ENCODE results near the gene MFSD11. TPM values are rescaled to one million over a fixed set of nuclear protein-coding genes. Genes with fewer than 3 reads are reported as not detected.
A peak's percentile ranks its signal among the peaks of the same experiment; 100 is the strongest.

MFSD11 gene
- polyA plus RNA-seq, 2 of the 4 experiments (the other 2 are of a cell fraction) = 17.5 to 26.0 TPM

DNA sequence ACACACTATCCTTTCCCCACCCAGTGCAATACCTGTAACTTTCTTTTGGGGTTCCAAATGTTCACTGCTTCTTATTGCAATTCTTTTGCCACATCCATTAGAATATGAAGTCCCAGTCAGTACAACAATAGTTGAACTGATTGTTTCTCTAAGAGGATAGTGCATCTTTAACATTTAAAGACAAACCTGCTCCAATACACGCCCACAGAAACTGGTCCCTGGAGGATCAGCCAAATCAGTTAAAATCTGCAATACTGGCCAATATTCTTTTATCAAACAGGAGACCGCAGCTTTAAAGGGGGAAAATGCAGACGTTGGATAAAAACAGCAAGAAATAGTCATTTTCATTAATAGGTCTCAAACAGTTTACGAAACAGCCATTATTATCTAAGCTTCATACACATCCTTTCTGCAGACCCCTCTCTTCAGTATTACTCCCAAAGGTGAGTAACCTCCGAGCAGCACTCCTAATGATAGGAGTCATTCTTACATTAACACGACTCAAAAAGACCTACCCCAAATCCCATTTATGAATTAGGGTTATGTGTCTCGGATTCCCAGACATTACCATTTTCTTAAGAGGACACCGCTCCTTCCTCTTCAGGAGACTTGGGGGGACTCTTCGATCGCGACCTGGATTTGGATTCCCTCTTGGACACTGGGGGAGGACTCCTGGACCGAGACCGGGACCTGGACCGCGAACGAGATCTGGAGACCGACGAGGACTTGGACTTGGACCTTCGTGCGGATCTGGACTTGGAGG, 2.2 kb upstream of the MFSD11 start:
- TF ChIP-seq, protein P1, sequence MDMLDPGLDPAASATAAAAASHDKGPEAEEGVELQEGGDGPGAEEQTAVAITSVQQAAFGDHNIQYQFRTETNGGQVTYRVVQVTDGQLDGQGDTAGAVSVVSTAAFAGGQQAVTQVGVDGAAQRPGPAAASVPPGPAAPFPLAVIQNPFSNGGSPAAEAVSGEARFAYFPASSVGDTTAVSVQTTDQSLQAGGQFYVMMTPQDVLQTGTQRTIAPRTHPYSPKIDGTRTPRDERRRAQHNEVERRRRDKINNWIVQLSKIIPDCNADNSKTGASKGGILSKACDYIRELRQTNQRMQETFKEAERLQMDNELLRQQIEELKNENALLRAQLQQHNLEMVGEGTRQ (IDR thresholded peaks at IDR 0.05) = no peak
- TF ChIP-seq, protein P2, sequence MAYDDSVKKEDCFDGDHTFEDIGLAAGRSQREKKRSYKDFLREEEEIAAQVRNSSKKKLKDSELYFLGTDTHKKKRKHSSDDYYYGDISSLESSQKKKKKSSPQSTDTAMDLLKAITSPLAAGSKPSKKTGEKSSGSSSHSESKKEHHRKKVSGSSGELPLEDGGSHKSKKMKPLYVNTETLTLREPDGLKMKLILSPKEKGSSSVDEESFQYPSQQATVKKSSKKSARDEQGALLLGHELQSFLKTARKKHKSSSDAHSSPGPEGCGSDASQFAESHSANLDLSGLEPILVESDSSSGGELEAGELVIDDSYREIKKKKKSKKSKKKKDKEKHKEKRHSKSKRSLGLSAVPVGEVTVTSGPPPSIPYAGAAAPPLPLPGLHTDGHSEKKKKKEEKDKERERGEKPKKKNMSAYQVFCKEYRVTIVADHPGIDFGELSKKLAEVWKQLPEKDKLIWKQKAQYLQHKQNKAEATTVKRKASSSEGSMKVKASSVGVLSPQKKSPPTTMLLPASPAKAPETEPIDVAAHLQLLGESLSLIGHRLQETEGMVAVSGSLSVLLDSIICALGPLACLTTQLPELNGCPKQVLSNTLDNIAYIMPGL (CRISPR knock-in tag; IDR thresholded peaks at IDR 0.05; ENCODE audit: borderline replicate concordance) = no peak
- TF ChIP-seq MAFK (IDR thresholded peaks at IDR 0.05; ENCODE audit: partially characterized antibody) = peak; percentile 9
- TF ChIP-seq POLR2AphosphoS2 (conservative IDR thresholded peaks at IDR 0.05; ENCODE audit: low read length) = 0 out of 2 replicates have a peak, but pooled peaks have one; percentile 40
- TF ChIP-seq CHD2 (IDR thresholded peaks at IDR 0.05; ENCODE audit: low read length, partially characterized antibody) = no peak
- peak; percentile 79; the same call in 1 of the 2 replicates for TF ChIP-seq HOXA7 (CRISPR knock-in tag; IDR thresholded peaks at IDR 0.05)
- TF ChIP-seq GATA3 (IDR thresholded peaks at IDR 0.05; ENCODE audit: borderline replicate concordance) = peak; percentile 24; the same call in 1 of the 2 replicates
- TF ChIP-seq, protein P3, sequence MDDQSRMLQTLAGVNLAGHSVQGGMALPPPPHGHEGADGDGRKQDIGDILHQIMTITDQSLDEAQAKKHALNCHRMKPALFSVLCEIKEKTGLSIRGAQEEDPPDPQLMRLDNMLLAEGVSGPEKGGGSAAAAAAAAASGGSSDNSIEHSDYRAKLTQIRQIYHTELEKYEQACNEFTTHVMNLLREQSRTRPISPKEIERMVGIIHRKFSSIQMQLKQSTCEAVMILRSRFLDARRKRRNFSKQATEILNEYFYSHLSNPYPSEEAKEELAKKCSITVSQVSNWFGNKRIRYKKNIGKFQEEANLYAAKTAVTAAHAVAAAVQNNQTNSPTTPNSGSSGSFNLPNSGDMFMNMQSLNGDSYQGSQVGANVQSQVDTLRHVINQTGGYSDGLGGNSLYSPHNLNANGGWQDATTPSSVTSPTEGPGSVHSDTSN (IDR thresholded peaks at IDR 0.05) = peak; percentile 15; the same call in 1 of the 2 replicates
- TF ChIP-seq, protein P4, sequence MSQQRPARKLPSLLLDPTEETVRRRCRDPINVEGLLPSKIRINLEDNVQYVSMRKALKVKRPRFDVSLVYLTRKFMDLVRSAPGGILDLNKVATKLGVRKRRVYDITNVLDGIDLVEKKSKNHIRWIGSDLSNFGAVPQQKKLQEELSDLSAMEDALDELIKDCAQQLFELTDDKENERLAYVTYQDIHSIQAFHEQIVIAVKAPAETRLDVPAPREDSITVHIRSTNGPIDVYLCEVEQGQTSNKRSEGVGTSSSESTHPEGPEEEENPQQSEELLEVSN (IDR thresholded peaks at IDR 0.05; ENCODE audit: borderline replicate concordance, low read depth) = no peak
- TF ChIP-seq NR3C1 (IDR thresholded peaks at IDR 0.05) = no peak
- TF ChIP-seq FOXS1 (CRISPR knock-in tag; IDR thresholded peaks at IDR 0.05) = no peak
- TF ChIP-seq, protein P5, sequence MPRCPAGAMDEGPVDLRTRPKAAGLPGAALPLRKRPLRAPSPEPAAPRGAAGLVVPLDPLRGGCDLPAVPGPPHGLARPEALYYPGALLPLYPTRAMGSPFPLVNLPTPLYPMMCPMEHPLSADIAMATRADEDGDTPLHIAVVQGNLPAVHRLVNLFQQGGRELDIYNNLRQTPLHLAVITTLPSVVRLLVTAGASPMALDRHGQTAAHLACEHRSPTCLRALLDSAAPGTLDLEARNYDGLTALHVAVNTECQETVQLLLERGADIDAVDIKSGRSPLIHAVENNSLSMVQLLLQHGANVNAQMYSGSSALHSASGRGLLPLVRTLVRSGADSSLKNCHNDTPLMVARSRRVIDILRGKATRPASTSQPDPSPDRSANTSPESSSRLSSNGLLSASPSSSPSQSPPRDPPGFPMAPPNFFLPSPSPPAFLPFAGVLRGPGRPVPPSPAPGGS (IDR thresholded peaks at IDR 0.05) = 0 out of 3 replicates have a peak, but pooled peaks have one; percentile 28
- H3K4me2 ChIP-seq = peak overlapping the region; percentile 86
- H3K4me1 ChIP-seq = peaks cover 37% of the 10 kb centered on the region
- no peaks in the 10 kb centered on the region for H3K9me3 ChIP-seq
- ATAC-seq (no peak), DNase-seq (ENCODE audit: low read depth in 1 of 2, low spot score in 1 of 2) (no peak), FAIRE-seq (peak; percentile 67)
- POLR2A ChIA-PET = interaction anchor here (1.5 to 2.7 kb wide), 2 partner anchors 8 to 10 kb away, joined by 8 to 10 read pairs; partner anchors contain the start of genes JMJD6 and METTL23
- CTCF ChIA-PET = interaction anchor here (0.6 to 5.3 kb wide), 8 partner anchors 8 to 690 kb away, joined by 3 to 31 read pairs (median 4); partner anchors contain the start of gene METTL23
- 5% methylated on average over 14 of the region's 20 CpGs for WGBS (ENCODE audit: missing lambda C conversion rate)
- H3K4me3 ChIP-seq = peak overlapping the region; percentile 95
- H3K27ac ChIP-seq = peak overlapping the region; percentile 97 to 98

DNA sequence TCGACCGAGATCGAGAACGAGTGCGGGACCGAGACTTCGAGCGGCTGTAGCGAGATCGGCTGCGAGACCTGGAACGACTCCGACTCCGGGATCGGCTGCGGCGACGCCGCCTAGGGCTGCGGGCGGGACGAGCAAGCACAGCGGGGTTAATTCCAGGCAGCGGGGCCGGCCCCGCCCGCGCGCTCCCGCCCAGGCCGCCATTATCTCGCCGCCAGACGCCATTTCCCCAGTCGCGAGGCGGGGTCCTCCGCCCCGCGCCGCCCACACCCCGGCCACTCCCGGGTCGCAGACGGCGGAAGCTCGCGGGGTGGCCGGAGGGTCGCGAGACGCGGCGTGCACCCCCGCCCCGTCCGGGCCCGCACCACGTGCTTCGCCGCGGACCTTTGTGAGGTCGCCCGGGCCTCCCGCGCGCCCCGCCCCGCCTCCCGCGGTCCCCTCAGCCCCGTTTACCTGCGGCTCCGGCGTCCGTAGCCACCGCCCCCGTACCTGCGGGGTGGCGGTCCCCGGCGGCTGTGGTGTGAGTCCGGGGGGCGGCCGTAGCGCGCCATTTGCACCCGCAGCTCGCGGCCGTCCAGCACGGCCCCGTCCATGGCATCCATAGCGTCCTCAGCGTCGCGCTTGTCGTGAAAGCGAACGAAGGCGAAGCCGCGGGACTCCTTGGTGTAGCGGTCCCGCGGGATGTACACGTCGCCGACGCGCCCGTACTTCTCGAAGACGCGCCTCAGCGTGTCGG, 1.4 kb upstream of the MFSD11 start:
- Histone ChIP-seq H3K27ac (peak overlapping the region; percentile 97 to 98), H3K4me1 (peaks cover 37% of the 10 kb centered on the region), H3K4me2 (peak overlapping the region; percentile 86), H3K4me3 (peak overlapping the region; percentile 95), H3K9me3 (no peaks in the 10 kb centered on the region)
- WGBS (ENCODE audit: missing lambda C conversion rate) = 1% methylated on average over 61 of the region's 117 CpGs
- FAIRE-seq = no peak
- POLR2A ChIA-PET = interaction anchor here (0.6 to 2.7 kb wide), 4 partner anchors 9 to 59 kb away, joined by 3 to 10 read pairs (median 6); partner anchors contain the start of genes JMJD6 and METTL23
- TF ChIP-seq MYC (IDR thresholded peaks at IDR 0.05; ENCODE audit: borderline replicate concordance, low read length) (peak; percentile 63), JUN (IDR thresholded peaks at IDR 0.05) (peak in 1 of 2 experiments; percentile 13; a peak in 2 of 5 replicates), KDM5A (IDR thresholded peaks at IDR 0.05) (peak; percentile 28; the same call in 1 of the 2 replicates), MAZ (IDR thresholded peaks at IDR 0.05; ENCODE audit: borderline replicate concordance, low read depth, low read length) (peak; percentile 57; the same call in 1 of the 2 replicates), CEBPB (IDR thresholded peaks at IDR 0.05) (no peak), TFCP2L1 (CRISPR knock-in tag; IDR thresholded peaks at IDR 0.05) (peak; percentile 56; the same call in 1 of the 2 replicates), HOXA7 (CRISPR knock-in tag; IDR thresholded peaks at IDR 0.05) (peak; percentile 62; the same call in 1 of the 2 replicates)
- TF ChIP-seq, protein P2 (CRISPR knock-in tag; IDR thresholded peaks at IDR 0.05; ENCODE audit: borderline replicate concordance) = no peak
- TF ChIP-seq, protein P3 (IDR thresholded peaks at IDR 0.05) = peak; percentile 7; the same call in 1 of the 2 replicates
- peak; percentile 26 to 44 for ATAC-seq
- CTCF ChIA-PET = interaction anchor here (1.1 to 5.3 kb wide), 3 partner anchors 9 to 21 kb away, joined by 4 to 31 read pairs (median 11); partner anchors contain the start of gene METTL23
- peak in 1 of 2 experiments; percentile 62 for DNase-seq (ENCODE audit: low read depth in 1 of 2, low spot score in 1 of 2)
